DND-41 (cell line): ENCODE measurements around the gene LPGAT1.
"Not testable (repeated sequence)": the region's sequence is repeated elsewhere in the genome, so short reads cannot be mapped to it uniquely, and the experiment has no call there.

Experiments
- ATAC-seq: fragments of 200-7000 bp; cut with Tn5 transposase; 3 replicates; pipeline ENCODE4 v1.9.1; 2021; ENCODE audit warnings: low read depth; ENCODE audit not compliant: insufficient read depth
- DNase-seq: peaks from one replicate; pipeline ENCODE4 v3.0.0-alpha.2; 2020
- H2AFZ ChIP-seq: 2 replicates; pipeline ENCODE4 v1.6.0; 2012; ENCODE audit warnings: low read depth, low read length
- H3K27ac ChIP-seq: 2 replicates; pipeline ENCODE4 v1.5.1; 2012; ENCODE audit warnings: low read length, inconsistent platforms
- H3K27me3 ChIP-seq: fragments of 200-600 bp; sonication (generic); 2 replicates; pipeline ENCODE4 v1.6.0; 2012; ENCODE audit warnings: low read length, mild to moderate bottlenecking, inconsistent platforms; ENCODE audit not compliant: insufficient read depth, poor library complexity
- H3K36me3 ChIP-seq: 2 replicates; pipeline ENCODE4 v1.5.1; 2012; ENCODE audit warnings: low read length, inconsistent platforms; ENCODE audit not compliant: insufficient read depth
- H3K4me1 ChIP-seq: 2 replicates; pipeline ENCODE4 v1.5.1; 2012; ENCODE audit warnings: mild to moderate bottlenecking, low read length; ENCODE audit not compliant: insufficient read depth
- H3K4me2 ChIP-seq: 2 replicates; pipeline ENCODE4 v1.6.0; 2012; ENCODE audit warnings: mild to moderate bottlenecking, moderate library complexity, low read length, inconsistent platforms; ENCODE audit not compliant: insufficient read depth
- H3K4me3 ChIP-seq, 2 experiments: fragments of 200-600 bp in 1 of 2; shearing (Covaris generic) in 1 of 2; 2 replicates each; pipeline ENCODE4 v1.5.1; 2012 to 2016; ENCODE audit warnings: inconsistent platforms in 2 of 2, low read length in 2 of 2, mild to moderate bottlenecking in 2 of 2, low read depth in 1 of 2, moderate library complexity in 1 of 2
- H3K79me2 ChIP-seq: 2 replicates; pipeline ENCODE4 v1.6.0; 2012; ENCODE audit warnings: low read length, inconsistent platforms; ENCODE audit not compliant: insufficient read depth
- H3K9ac ChIP-seq: 2 replicates; pipeline ENCODE4 v1.6.0; 2012; ENCODE audit warnings: low read depth, mild to moderate bottlenecking, inconsistent platforms, low read length, moderate library complexity
- H3K9me3 ChIP-seq: 2 replicates; pipeline ENCODE4 v1.5.1; 2012; ENCODE audit warnings: low read length, moderate library complexity, mild to moderate bottlenecking, inconsistent platforms; ENCODE audit not compliant: insufficient read depth, severe bottlenecking
- H4K20me1 ChIP-seq: 2 replicates; pipeline ENCODE4 v1.6.0; 2012; ENCODE audit warnings: low read length; ENCODE audit not compliant: insufficient read depth
- EZH2 ChIP-seq: IDR thresholded peaks from 3 replicates; pipeline ENCODE4 v1.6.1; 2012; ENCODE audit warnings: borderline replicate concordance, low read depth, mild to moderate bottlenecking, moderate library complexity, low read length, inconsistent platforms; ENCODE audit not compliant: severe bottlenecking
- TF ChIP-seq, protein P1 (sequence below): IDR thresholded peaks from 2 replicates; pipeline ENCODE4 v1.5.1; 2012; ENCODE audit warnings: borderline replicate concordance, low read length, moderate library complexity, mild to moderate bottlenecking; ENCODE audit not compliant: poor library complexity, severe bottlenecking; ENCODE audit errors: extremely low read depth

Gene LPGAT1

DNA sequence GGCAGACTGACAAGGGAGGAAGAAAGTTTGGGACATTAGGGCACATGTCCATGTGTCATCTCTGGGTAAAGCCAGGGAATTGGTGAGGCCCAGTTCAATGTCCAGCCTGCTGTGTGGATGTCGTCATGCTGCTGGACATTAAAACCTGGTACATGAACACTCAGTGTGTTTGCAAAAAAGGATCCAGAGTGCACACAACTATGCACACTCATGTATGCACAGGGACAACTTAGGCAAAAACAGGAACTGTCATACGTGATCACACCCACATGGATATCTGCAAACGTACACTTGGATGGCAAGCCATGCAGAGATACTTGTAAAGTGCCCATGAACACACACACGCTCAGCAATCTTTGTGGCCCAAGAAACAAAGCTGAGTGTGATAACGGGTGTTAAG lies 107.3 kb downstream of the LPGAT1 start:
- DNase-seq (no peak), ATAC-seq (no peak)
- Histone ChIP-seq H3K4me3 (no peak overlapping the region), H3K27me3 (no peaks in the 10 kb centered on the region), H4K20me1 (no peaks in the 10 kb centered on the region), H3K9ac (no peak overlapping the region), H3K4me2 (no peak overlapping the region), H3K27ac (no peak overlapping the region), H3K79me2 (no peaks in the 10 kb centered on the region), H3K36me3 (no peaks in the 10 kb centered on the region), H3K9me3 (no peaks in the 10 kb centered on the region), H2AFZ (no peak overlapping the region), H3K4me1 (no peaks in the 10 kb centered on the region)
- TF ChIP-seq, protein P1, sequence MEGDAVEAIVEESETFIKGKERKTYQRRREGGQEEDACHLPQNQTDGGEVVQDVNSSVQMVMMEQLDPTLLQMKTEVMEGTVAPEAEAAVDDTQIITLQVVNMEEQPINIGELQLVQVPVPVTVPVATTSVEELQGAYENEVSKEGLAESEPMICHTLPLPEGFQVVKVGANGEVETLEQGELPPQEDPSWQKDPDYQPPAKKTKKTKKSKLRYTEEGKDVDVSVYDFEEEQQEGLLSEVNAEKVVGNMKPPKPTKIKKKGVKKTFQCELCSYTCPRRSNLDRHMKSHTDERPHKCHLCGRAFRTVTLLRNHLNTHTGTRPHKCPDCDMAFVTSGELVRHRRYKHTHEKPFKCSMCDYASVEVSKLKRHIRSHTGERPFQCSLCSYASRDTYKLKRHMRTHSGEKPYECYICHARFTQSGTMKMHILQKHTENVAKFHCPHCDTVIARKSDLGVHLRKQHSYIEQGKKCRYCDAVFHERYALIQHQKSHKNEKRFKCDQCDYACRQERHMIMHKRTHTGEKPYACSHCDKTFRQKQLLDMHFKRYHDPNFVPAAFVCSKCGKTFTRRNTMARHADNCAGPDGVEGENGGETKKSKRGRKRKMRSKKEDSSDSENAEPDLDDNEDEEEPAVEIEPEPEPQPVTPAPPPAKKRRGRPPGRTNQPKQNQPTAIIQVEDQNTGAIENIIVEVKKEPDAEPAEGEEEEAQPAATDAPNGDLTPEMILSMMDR, result no peak
- no peak for TF ChIP-seq EZH2

- Histone ChIP-seq H3K9ac (no peak overlapping the region), H4K20me1 (no peaks in the 10 kb centered on the region), H3K36me3 (no peaks in the 10 kb centered on the region), H3K4me3 (no peak overlapping the region), H3K27me3 (no peaks in the 10 kb centered on the region), H3K79me2 (no peaks in the 10 kb centered on the region), H3K27ac (no peak overlapping the region), H3K4me1 (no peaks in the 10 kb centered on the region), H2AFZ (no peak overlapping the region), H3K9me3 (no peaks in the 10 kb centered on the region), H3K4me2 (no peak overlapping the region)
- DNase-seq, result no peak
- TF ChIP-seq EZH2, result no peak
- TF ChIP-seq, protein P1, result no peak
- ATAC-seq, result no peak
These were observed 108.0 kb downstream of the LPGAT1 start for GRCh38 chr1:211722277-211723175.

GRCh38 chr1:211716555-211716954 lies 114.0 kb downstream of the LPGAT1 start:
- not testable (repeated sequence) for ATAC-seq, H3K27me3 ChIP-seq, H3K9me3 ChIP-seq, H2AFZ ChIP-seq, H3K4me3 ChIP-seq, H3K27ac ChIP-seq, H3K9ac ChIP-seq, H3K36me3 ChIP-seq, H3K79me2 ChIP-seq, H3K4me1 ChIP-seq, H4K20me1 ChIP-seq, H3K4me2 ChIP-seq, DNase-seq

GRCh38 chr1:211715971-211716370 lies 114.6 kb downstream of the LPGAT1 start:
- H3K4me1 ChIP-seq, result no peaks in the 10 kb centered on the region
- no peaks in the 10 kb centered on the region for H3K9me3 ChIP-seq
- DNase-seq (no peak), ATAC-seq (no peak)
- H3K36me3 ChIP-seq, result no peaks in the 10 kb centered on the region
- H3K9ac ChIP-seq, result no peak overlapping the region
- no peaks in the 10 kb centered on the region for H4K20me1 ChIP-seq
- H3K27me3 ChIP-seq, result no peaks in the 10 kb centered on the region
- no peak overlapping the region for H2AFZ ChIP-seq
- H3K4me3 ChIP-seq, result no peak overlapping the region
- H3K4me2 ChIP-seq, result no peak overlapping the region
- no peak overlapping the region for H3K27ac ChIP-seq
- H3K79me2 ChIP-seq, result no peaks in the 10 kb centered on the region
- TF ChIP-seq EZH2, result no peak
- TF ChIP-seq, protein P1, result no peak
